GM19240 (cell line): Measurements from ENCODE around the gene UBXN11.
"Not testable (repeated sequence)": the region's sequence is repeated elsewhere in the genome, so short reads cannot be mapped to it uniquely, and the experiment has no call there.

ENCODE experiments used
- DNase-seq: peaks from one replicate; pipeline ENCODE4 v3.0.0; 2011; ENCODE audit warnings: low spot score; ENCODE audit not compliant: insufficient read length

UBXN11 gene

GRCh38 chr1:26307363-26307781 lies 936 bp upstream of the UBXN11 start:
- no peak for DNase-seq

DNA sequence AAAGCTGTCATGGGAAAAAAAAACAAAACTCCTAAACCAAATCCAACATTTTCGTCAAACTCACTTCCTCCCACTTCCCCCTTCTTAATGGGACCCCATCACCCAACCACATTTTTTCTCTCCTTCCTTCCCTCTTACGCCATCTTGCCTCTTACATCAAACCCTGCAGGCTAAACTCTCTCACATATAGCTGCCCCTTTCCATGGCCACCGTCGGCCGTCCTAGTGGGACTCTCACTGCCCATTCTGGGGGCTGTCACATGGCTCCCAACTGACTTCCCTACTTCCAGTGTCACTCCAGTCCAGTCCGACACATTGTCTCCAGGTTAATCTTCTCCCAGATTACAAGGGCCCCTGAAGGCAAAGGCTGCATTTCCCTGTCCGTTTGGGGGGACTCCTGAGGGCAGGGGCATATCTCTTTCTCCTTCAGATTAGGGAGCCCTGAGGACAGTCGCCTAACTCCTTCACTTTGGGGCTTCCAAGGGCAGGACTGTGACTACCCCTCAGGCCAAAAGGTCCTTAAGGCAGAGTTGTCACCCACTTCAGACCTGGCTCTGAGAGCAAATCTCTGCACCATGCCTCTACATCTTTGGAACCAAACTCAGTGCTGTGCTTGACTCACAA lies 658 bp downstream of the UBXN11 start:
- no peak for DNase-seq

- DNase-seq, result no peak
Measured at GRCh38 chr1:26302733-26303405, 3.6 kb downstream of the UBXN11 start.

DNA sequence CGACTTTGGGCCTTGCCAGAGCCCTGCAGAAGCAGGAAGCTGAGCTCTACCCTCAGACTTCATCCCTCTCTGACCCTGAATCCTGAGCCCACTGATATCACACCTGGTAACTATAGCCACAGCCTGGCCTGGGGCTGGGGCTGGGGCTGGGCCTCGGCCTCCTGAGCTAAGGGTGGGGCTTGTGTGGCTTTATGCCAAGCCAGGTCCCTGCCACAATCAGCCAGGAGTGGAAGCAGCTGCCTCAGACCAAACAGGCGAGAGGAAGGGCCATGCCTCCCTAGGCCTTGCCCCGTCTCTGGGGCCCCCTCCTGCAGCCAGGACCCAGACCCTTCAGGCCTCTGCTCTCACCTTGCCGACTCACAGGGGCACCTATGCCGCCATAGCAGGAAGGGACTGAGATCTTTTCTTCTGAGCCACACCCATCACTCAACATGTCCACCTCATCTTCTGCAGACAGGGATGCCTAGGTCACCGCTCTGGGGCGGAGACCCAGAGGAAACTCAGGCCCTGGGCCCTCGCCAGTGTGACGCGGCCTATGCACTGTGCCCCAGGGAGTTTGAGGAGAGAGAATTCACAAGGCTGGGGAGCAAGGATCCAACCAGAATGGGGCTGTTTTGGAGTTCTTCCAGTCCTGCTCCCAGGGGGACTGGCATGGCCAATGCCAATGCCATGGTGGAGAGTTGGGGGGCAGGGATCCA lies 5.7 kb downstream of the UBXN11 start:
- no peak for DNase-seq

DNA sequence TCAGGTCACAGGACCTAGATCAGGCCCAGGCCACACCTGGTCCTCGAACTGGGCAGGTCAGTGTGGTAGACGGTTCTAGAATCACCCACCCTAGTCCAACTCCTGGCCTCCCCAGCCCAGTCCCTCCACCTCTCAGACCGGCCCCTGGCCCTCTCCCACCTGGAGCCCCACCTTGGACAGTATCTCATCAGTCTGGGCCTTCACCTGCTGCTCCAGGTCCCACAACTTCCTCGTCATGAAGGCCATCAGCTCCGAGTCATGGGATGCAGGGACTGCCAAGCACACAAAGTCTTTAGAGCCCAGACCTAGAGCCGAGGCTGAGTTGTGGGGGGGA lies 8.7 kb downstream of the UBXN11 start:
- no peak for DNase-seq

GRCh38 chr1:26297057-26297790 lies 9.2 kb downstream of the UBXN11 start:
- no peak for DNase-seq

GRCh38 chr1:26296340-26297056 lies 9.9 kb downstream of the UBXN11 start:
- no peak for DNase-seq

GRCh38 chr1:26295194-26296138 lies 11.0 kb downstream of the UBXN11 start:
- DNase-seq, result no peak

GRCh38 chr1:26293911-26294463 lies 12.4 kb downstream of the UBXN11 start:
- DNase-seq, result no peak

DNA sequence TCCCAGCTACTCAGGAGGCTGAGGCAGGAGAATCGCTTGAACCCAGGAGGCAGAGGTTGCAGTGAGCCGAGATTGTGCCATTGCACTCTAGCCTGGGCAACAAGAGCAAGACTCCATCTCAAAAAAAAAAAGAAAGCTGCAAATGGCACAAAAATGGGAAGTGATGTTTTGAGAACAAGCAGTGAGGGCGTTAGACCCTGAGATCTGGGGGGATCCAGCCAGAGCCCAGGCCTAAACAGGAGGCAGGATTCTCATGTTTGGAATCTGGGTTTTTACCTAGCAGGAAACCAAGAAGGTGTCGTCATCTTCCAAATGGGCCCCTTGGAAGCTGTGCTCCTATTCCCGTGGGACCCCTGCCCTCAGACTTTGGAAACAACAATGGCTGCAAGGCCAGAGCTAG lies 13.7 kb downstream of the UBXN11 start:
- DNase-seq, result not testable (repeated sequence)

- no peak for DNase-seq
Measured at GRCh38 chr1:26291939-26292338, 14.5 kb downstream of the UBXN11 start.

GRCh38 chr1:26291433-26291832 lies 15.0 kb downstream of the UBXN11 start:
- DNase-seq, result no peak

- DNase-seq, result no peak
Measured at GRCh38 chr1:26290882-26291261, 15.6 kb downstream of the UBXN11 start.

DNA sequence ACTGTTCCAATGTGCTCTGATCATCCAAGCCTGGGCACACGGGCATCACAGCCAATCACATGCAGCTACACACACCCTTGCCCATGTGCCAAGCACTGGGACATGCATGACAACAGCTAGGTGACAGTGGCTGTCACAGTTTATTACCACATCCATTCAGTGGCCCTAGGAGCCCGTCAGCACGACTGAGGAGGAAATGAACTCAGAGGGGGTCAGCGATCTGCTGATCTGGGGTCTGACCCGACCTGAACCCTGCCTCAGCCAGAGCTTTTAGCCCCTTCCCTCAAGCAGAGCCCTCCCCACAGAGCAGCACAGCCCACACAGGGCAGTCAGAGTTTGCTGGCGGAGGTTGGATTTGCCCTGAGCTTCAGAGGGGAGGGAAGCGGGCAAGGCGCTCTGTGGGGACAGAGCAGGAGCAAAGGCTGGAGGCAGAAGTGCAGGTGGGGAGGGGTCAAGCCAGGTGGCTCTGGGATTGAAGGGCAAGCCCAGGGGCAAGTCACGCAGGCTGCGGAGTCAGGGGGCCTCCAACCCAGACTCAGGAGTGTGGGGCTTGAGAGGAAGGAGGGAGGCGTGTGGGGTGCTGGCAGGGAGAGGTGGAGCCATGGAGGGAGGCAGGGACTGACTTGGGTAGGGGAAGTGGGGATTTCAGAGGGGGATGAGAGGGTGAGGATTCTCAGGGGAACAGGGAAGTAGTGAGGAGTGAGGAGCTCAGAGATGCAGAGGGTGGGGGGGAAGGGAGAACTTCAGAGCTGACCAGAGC lies 16.1 kb downstream of the UBXN11 start:
- DNase-seq, result no peak

DNA sequence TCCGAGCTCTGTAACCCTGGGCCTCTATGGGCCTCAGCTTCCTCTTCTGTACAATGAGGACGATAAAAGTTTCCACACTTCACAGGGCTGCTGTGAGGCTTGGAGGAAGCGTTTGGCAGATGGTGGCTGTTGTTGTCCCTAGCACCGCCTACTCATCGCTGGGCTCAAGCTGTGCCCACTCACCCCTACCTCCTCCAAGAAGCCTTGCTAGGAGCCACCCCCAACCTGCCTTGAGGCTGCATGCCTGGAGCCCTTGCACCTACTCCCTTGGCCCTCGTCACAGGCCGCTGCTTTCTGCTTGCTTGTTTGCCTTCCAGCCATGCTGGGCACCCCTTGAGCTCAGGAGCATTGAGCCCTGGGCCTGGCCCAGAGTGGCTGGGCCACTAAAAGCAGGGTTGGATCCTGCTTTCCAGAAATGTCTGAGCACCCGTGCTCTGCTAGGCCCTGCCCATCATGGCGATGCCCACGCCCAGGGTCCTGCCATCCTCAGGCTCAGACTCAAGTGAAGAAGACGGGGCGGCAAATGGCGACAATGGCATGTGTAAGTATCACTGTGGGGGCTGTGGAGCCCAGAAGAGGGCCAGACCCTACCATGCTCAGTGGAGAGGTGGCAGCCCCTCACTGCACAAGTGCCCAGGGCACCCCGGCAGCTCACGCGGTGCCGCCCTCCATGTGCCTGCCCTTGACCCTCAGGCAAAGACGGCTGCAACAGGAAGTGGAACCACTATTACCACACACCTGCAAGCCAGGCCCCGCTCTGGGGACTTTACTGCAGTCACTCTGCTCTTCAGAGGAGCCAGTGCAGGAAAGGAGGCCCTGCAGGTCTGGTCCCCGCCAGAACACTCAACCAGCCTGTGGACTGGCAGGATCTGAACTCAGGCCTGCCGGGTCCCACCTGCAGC lies 17.0 kb downstream of the UBXN11 start:
- DNase-seq, result peak; percentile 76

DNA sequence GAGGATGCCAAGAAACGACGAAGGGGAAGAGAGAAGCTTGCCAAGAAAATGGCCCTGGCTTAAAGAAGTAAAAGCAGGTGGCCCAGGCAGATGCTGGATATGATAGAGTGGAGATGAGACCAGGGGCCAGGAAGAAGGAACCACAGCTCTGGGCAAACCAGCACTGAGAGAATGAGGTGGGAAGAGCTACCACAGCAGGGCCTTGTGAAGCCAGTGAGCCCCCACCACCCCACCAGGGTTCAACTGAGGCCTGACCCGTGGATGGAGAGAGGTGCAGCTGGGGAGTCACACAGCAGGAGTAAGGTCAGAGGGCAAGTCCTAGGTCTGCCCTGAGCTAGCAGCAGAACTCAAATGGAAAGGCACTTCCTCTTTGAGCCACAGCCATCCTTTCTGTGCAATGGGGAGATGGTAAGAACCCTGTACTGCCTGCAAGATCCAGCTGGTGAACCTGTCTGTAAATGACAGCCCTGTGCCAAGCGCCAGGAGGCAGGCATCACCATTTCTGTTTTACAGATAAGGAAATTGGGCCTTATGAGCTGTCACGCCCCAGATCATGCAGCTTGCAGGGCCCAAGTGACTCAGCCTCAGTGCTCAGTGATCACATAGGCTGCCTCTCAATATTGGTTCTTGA lies 18.0 kb downstream of the UBXN11 start:
- no peak for DNase-seq

- no peak for DNase-seq
Measured at GRCh38 chr1:26287811-26288210, 18.6 kb downstream of the UBXN11 start.
